ENCODE measurements around the gene MYO19. TPM values are rescaled to one million over a fixed set of nuclear protein-coding genes. Genes with fewer than 3 reads are reported as not detected.

Gene MYO19
- total and polyA plus RNA-seq, 7 donors = 10.1 to 28.7 (median 15.2) TPM

DNA sequence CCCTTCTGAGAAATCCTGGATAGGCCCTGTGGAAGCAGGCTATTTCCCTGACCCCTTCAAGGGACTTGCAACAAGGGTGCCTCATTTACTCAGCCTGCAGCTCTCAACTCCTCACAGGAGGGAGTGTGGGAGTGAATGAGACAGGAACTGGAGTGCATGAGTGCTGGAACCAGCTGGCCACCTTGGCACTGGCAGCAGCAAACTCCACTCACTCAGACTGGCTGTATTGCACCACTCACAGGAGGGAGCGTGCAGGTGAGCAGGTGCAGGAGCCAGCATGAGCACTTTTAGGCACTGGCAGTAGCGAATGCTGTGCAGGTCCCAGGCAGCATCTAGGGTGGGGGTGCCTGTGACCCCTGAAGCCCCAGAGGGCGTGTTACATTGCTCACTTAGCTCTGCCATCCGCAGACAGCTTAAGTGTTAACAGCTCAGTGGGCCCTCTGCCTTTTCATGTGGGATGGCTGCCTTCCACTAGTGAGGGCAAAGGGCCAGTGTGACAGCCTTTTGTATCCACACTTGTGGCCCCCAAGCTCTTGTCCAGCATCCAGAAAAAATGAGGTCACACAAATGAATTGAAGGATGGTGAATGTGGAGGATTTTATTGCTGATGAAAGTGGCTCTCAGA, 59.2 kb downstream of the MYO19 start:
- 33 to 53% (median 44%) methylated on average over 4 of the region's 4 CpGs for WGBS, 3 donors
- peaks cover 0 to 17% (median 0%) of the 10 kb centered on the region in 3 donors for H3K27me3 ChIP-seq (ENCODE audit: insufficient read depth in 3 of 3, low read length in 2 of 3)
- DNase-seq (no peak), ATAC-seq (no peak)
- no peaks in the 10 kb centered on the region for H3K36me3 ChIP-seq (ENCODE audit: insufficient read depth in 1 of 2, low read depth in 1 of 2)
- H3K27ac ChIP-seq = no peak overlapping the region
- no peak overlapping the region for H3K4me3 ChIP-seq
- no peaks in the 10 kb centered on the region for H3K4me1 ChIP-seq
- no peaks in the 10 kb centered on the region for H3K9me3 ChIP-seq
- intact Hi-C loops (cut with DNase I) = loop anchor here (5.0 to 10.0 kb wide), 2 partner anchors 328 to 341 kb away; no protein-coding TSS in a partner anchor
- TF ChIP-seq, protein P1, sequence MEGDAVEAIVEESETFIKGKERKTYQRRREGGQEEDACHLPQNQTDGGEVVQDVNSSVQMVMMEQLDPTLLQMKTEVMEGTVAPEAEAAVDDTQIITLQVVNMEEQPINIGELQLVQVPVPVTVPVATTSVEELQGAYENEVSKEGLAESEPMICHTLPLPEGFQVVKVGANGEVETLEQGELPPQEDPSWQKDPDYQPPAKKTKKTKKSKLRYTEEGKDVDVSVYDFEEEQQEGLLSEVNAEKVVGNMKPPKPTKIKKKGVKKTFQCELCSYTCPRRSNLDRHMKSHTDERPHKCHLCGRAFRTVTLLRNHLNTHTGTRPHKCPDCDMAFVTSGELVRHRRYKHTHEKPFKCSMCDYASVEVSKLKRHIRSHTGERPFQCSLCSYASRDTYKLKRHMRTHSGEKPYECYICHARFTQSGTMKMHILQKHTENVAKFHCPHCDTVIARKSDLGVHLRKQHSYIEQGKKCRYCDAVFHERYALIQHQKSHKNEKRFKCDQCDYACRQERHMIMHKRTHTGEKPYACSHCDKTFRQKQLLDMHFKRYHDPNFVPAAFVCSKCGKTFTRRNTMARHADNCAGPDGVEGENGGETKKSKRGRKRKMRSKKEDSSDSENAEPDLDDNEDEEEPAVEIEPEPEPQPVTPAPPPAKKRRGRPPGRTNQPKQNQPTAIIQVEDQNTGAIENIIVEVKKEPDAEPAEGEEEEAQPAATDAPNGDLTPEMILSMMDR (IDR thresholded peaks at IDR 0.05) = no peak

DNA sequence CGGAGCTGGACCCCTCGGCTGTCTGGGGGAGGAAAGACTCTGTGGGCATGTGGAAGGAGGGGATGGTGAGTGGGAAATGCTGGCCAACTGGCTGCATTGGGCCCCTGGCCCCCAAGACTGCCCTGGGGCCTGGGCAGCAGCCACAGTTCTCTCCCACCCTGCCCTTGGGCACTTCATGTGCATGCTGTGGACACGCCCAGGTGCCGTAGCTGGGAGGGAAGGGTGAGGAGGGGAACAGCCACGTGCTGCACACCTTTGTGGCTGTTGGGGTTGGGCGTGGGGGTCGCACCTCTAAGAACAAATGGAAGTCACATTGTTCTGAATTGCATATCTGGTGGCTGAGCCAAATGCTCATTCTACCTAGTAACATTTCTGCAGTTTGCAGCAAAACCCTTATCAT, 60.1 kb downstream of the MYO19 start:
- WGBS, 3 donors = 63 to 69% (median 64%) methylated on average over 7 of the region's 7 CpGs
- no peaks in the 10 kb centered on the region for H3K4me1 ChIP-seq
- H3K9me3 ChIP-seq = no peaks in the 10 kb centered on the region
- no peak for DNase-seq
- no peak for ATAC-seq
- H3K36me3 ChIP-seq (ENCODE audit: insufficient read depth in 1 of 2, low read depth in 1 of 2) = no peaks in the 10 kb centered on the region
- no peak overlapping the region for H3K4me3 ChIP-seq
- no peak overlapping the region for H3K27ac ChIP-seq
- TF ChIP-seq, protein P1 (IDR thresholded peaks at IDR 0.05) = no peak
- H3K27me3 ChIP-seq (ENCODE audit: insufficient read depth in 3 of 3, low read length in 2 of 3) = peaks cover 0 to 18% (median 3%) of the 10 kb centered on the region in 3 donors
- intact Hi-C loops (cut with DNase I) = loop anchor here in 1 of 2 donors (10.0 kb wide), 1 partner anchor 340 kb away; no protein-coding TSS in a partner anchor

GRCh38 chr17:36470499-36470898, 64.2 kb downstream of the MYO19 start:
- Histone ChIP-seq H3K27ac (no peak overlapping the region), H3K27me3 (ENCODE audit: insufficient read depth in 3 of 3, low read length in 2 of 3) (peaks cover 0 to 25% (median 11%) of the 10 kb centered on the region in 3 donors), H3K4me1 (no peaks in the 10 kb centered on the region), H3K9me3 (no peaks in the 10 kb centered on the region), H3K36me3 (ENCODE audit: insufficient read depth in 1 of 2, low read depth in 1 of 2) (no peaks in the 10 kb centered on the region), H3K4me3 (no peak overlapping the region)
- TF ChIP-seq, protein P1 (IDR thresholded peaks at IDR 0.05) = no peak
- DNase-seq (no peak), ATAC-seq (no peak)
- intact Hi-C loops (cut with DNase I) = loop anchor here in 1 of 2 donors (10.0 kb wide), 1 partner anchor 336 kb away; no protein-coding TSS in a partner anchor

GRCh38 chr17:36469733-36470132, 64.9 kb downstream of the MYO19 start:
- no peak overlapping the region for H3K27ac ChIP-seq
- H3K4me3 ChIP-seq = no peak overlapping the region
- no peaks in the 10 kb centered on the region for H3K9me3 ChIP-seq
- no peak for ATAC-seq
- intact Hi-C loops (cut with DNase I) = loop anchor here in 1 of 2 donors (10.0 kb wide), 1 partner anchor 335 kb away; no protein-coding TSS in a partner anchor
- DNase-seq = no peak
- 68 to 72% (median 70%) methylated on average over 7 of the region's 7 CpGs for WGBS, 3 donors
- H3K27me3 ChIP-seq (ENCODE audit: insufficient read depth in 3 of 3, low read length in 2 of 3) = peaks cover 0 to 32% (median 15%) of the 10 kb centered on the region in 3 donors
- TF ChIP-seq, protein P1 (IDR thresholded peaks at IDR 0.05) = no peak
- H3K4me1 ChIP-seq = no peaks in the 10 kb centered on the region
- H3K36me3 ChIP-seq (ENCODE audit: insufficient read depth in 1 of 2, low read depth in 1 of 2) = no peaks in the 10 kb centered on the region
